MCF 10A (cell line): ENCODE measurements around the gene RPL7A. TPM values are rescaled to one million over a fixed set of nuclear protein-coding genes. Genes with fewer than 3 reads are reported as not detected.

Source experiments
- BruUV-seq: library from RNA; stranded (reverse); fragments of 400-500 nt; replicated peaks from 2 replicates; lab custom pipeline; 2021; lab: Mats Ljungman, UMichigan
- CTCF ChIA-PET: fragments of 300-600 bp; sonication (Branson Sonifier 250); formaldehyde crosslinking; extraction: SDS; loops from one replicate; lab custom pipeline; 2021; ENCODE audit warnings: antibody characterized with exemption, inconsistent platforms; lab: Yijun Ruan, JAX
- POLR2A ChIA-PET: fragments of 300-600, 350-650 bp; sonication (Branson Sonifier 250); formaldehyde crosslinking; extraction: SDS; loops from one replicate; lab custom pipeline; 2020; ENCODE audit warnings: antibody characterized with exemption, inconsistent platforms; lab: Yijun Ruan, JAX
- DNase-seq: peaks from one replicate; pipeline ENCODE4 v3.0.0-alpha.2; 2018; ENCODE audit not compliant: unreplicated experiment
- H3K27ac Mint-ChIP-seq: one replicate; pipeline ENCODE4 v1.8.0; 2022; ENCODE audit warnings: mild to moderate bottlenecking, low read depth, mixed read lengths; ENCODE audit not compliant: unreplicated experiment
- H3K27me3 Mint-ChIP-seq: one replicate; pipeline ENCODE4 v1.8.0; 2022; ENCODE audit warnings: mixed read lengths; ENCODE audit not compliant: insufficient read depth, unreplicated experiment
- H3K36me3 Mint-ChIP-seq: one replicate; pipeline ENCODE4 v1.8.0; 2022; ENCODE audit warnings: mild to moderate bottlenecking, moderate library complexity, mixed read lengths; ENCODE audit not compliant: insufficient read depth, unreplicated experiment
- H3K4me1 Mint-ChIP-seq: one replicate; pipeline ENCODE4 v1.8.0; 2022; ENCODE audit warnings: mixed read lengths; ENCODE audit not compliant: insufficient read depth, unreplicated experiment
- H3K4me3 Mint-ChIP-seq: one replicate; pipeline ENCODE4 v1.8.0; 2022; ENCODE audit warnings: mild to moderate bottlenecking, moderate library complexity, mixed read lengths; ENCODE audit not compliant: unreplicated experiment
- H3K9me3 Mint-ChIP-seq: one replicate; pipeline ENCODE4 v1.8.0; 2022; ENCODE audit warnings: mixed read lengths; ENCODE audit not compliant: unreplicated experiment
- CTCF ChIP-seq: fragments of 200-600 bp; IDR thresholded peaks from one replicate; pipeline ENCODE4 v1.8.0; 2022; ENCODE audit warnings: antibody characterized with exemption, mild to moderate bottlenecking; ENCODE audit not compliant: unreplicated experiment
- intact Hi-C: fragments of 100-400 bp; cut with micrococcal nuclease; formaldehyde crosslinking; loops from 2 replicates; pipeline ENCODE4 v1.14.1; 2022
- total RNA-seq: library from RNA; stranded (reverse); gene quantifications from 2 replicates; pipeline ENCODE4 v1.2.3, GENCODE V29; 2022

RPL7A gene
- total RNA-seq, 1 experiment from 2014 or later, result 2,129 TPM

- intact Hi-C loops, result no loop called here
- CTCF ChIA-PET, result no interaction called here
- Mint-ChIP-seq H3K9me3 (no peaks in the 10 kb centered on the region), H3K4me1 (no peaks in the 10 kb centered on the region), H3K27me3 (peaks cover 36% of the 10 kb centered on the region), H3K27ac (no peak overlapping the region), H3K4me3 (no peak overlapping the region), H3K36me3 (no peaks in the 10 kb centered on the region)
- POLR2A ChIA-PET, result no interaction called here
- no peak for DNase-seq
- no peak for TF ChIP-seq CTCF
- no TSS peak for BruUV-seq
These were observed 45.4 kb downstream of the RPL7A start for GRCh38 chr9:133393399-133393798.

GRCh38 chr9:133394687-133395271, 46.8 kb downstream of the RPL7A start:
- intact Hi-C loops, result no loop called here
- H3K27ac Mint-ChIP-seq, result no peak overlapping the region
- no peaks in the 10 kb centered on the region for H3K9me3 Mint-ChIP-seq
- CTCF ChIA-PET, result interaction anchor here (0.6 to 2.1 kb wide), 3 partner anchors 10 to 82 kb away, joined by 3 to 10 read pairs (median 3); no protein-coding TSS in a partner anchor
- no TSS peak for BruUV-seq
- H3K36me3 Mint-ChIP-seq, result no peaks in the 10 kb centered on the region
- H3K4me1 Mint-ChIP-seq, result no peaks in the 10 kb centered on the region
- no peak overlapping the region for H3K4me3 Mint-ChIP-seq
- peaks cover 36% of the 10 kb centered on the region for H3K27me3 Mint-ChIP-seq
- no peak for DNase-seq
- no peak for TF ChIP-seq CTCF
- POLR2A ChIA-PET, result interaction anchor here (1.3 kb wide), 1 partner anchor 17 kb away, joined by 4 read pairs; no protein-coding TSS in a partner anchor

GRCh38 chr9:133396952-133397351, 48.9 kb downstream of the RPL7A start:
- TF ChIP-seq CTCF, result peak; percentile 12
- H3K36me3 Mint-ChIP-seq, result peaks cover 2% of the 10 kb centered on the region
- DNase-seq, result no peak
- POLR2A ChIA-PET, result no interaction called here
- CTCF ChIA-PET, result interaction anchor here (0.5 to 0.7 kb wide), 4 partner anchors 81 to 462 kb away, joined by 3 to 5 read pairs (median 3); no protein-coding TSS in a partner anchor
- no peaks in the 10 kb centered on the region for H3K4me1 Mint-ChIP-seq
- no peaks in the 10 kb centered on the region for H3K9me3 Mint-ChIP-seq
- intact Hi-C loops, result no loop called here
- peaks cover 36% of the 10 kb centered on the region for H3K27me3 Mint-ChIP-seq
- H3K4me3 Mint-ChIP-seq, result no peak overlapping the region
- no peak overlapping the region for H3K27ac Mint-ChIP-seq
- BruUV-seq, result no TSS peak

GRCh38 chr9:133397370-133397769, 49.4 kb downstream of the RPL7A start:
- H3K27me3 Mint-ChIP-seq, result peaks cover 36% of the 10 kb centered on the region
- H3K27ac Mint-ChIP-seq, result no peak overlapping the region
- no peak for TF ChIP-seq CTCF
- H3K4me3 Mint-ChIP-seq, result no peak overlapping the region
- ChIA-PET POLR2A (no interaction called here), CTCF (interaction anchor here (0.5 to 0.7 kb wide), 4 partner anchors 81 to 462 kb away, joined by 3 to 5 read pairs (median 3); no protein-coding TSS in a partner anchor)
- DNase-seq, result no peak
- H3K4me1 Mint-ChIP-seq, result no peaks in the 10 kb centered on the region
- no peaks in the 10 kb centered on the region for H3K9me3 Mint-ChIP-seq
- no TSS peak for BruUV-seq
- intact Hi-C loops, result no loop called here
- H3K36me3 Mint-ChIP-seq, result peaks cover 6% of the 10 kb centered on the region
